ENCODE results near the gene PLEKHM3. TPM values are rescaled to one million over a fixed set of nuclear protein-coding genes. Genes with fewer than 3 reads are reported as not detected.

Gene PLEKHM3
- total and polyA plus RNA-seq, 2 experiments from 2014 or later = 3.9 to 8.8 TPM

- peak; percentile 44; the same call in 2 of the 3 replicates for ATAC-seq
Measured at GRCh38 chr2:207782238-207783030, 242.9 kb downstream of the PLEKHM3 start.

More at GRCh38 chr2:207782238-207783030, 242.9 kb downstream of the PLEKHM3 start:
- Mint-ChIP-seq H3K4me1 (peaks cover 2% of the 10 kb centered on the region; the same call in 2 of the 3 replicates), H3K36me3 (ENCODE audit: low read depth) (no peaks in the 10 kb centered on the region), H3K4me3 (no peak overlapping the region), H3K27me3 (ENCODE audit: insufficient read depth, low read depth, poor library complexity) (peaks cover 4% of the 10 kb centered on the region), H3K9me3 (no peaks in the 10 kb centered on the region), H3K27ac (no peak overlapping the region)
- Histone ChIP-seq H3K4me2 (no peak overlapping the region), H2AFZ (peak overlapping the region; percentile 74), H3K9me2 (ENCODE audit: insufficient read depth) (no peaks in the 10 kb centered on the region), H3K27ac (ENCODE audit: low read depth) (no peak overlapping the region), H3K4me3 (no peak overlapping the region), H3K4me1 (ENCODE audit: insufficient read depth) (0 out of 2 replicates have a peak, but pooled peaks cover 4% of the 10 kb centered on the region), H3K36me3 (ENCODE audit: insufficient read depth) (no peaks in the 10 kb centered on the region), H3K27me3 (ENCODE audit: insufficient read depth) (no peaks in the 10 kb centered on the region), H3K79me2 (replicated peaks; ENCODE audit: insufficient read depth) (no peaks in the 10 kb centered on the region), H3F3A (replicated peaks; ENCODE audit: low read depth) (no peaks in the 10 kb centered on the region), H4K20me1 (replicated peaks; ENCODE audit: insufficient read depth) (no peaks in the 10 kb centered on the region)
- TF ChIP-seq JUNB (IDR thresholded peaks at IDR 0.05; ENCODE audit: unreplicated experiment) = no peak
- TF ChIP-seq NANOG (IDR thresholded peaks at IDR 0.05; ENCODE audit: borderline replicate concordance) = no peak
- no peak for TF ChIP-seq ZNF331 (CRISPR knock-in tag; IDR thresholded peaks at IDR 0.05; ENCODE audit: low read depth)
- TF ChIP-seq ZNF114 (CRISPR knock-in tag; IDR thresholded peaks at IDR 0.05) = no peak
- TF ChIP-seq CREB1 (CRISPR knock-in tag; IDR thresholded peaks at IDR 0.05; ENCODE audit: low read depth) = no peak
- no peak for TF ChIP-seq EZH2phosphoT487 (IDR thresholded peaks at IDR 0.05; ENCODE audit: unreplicated experiment)
- TF ChIP-seq, protein P1, sequence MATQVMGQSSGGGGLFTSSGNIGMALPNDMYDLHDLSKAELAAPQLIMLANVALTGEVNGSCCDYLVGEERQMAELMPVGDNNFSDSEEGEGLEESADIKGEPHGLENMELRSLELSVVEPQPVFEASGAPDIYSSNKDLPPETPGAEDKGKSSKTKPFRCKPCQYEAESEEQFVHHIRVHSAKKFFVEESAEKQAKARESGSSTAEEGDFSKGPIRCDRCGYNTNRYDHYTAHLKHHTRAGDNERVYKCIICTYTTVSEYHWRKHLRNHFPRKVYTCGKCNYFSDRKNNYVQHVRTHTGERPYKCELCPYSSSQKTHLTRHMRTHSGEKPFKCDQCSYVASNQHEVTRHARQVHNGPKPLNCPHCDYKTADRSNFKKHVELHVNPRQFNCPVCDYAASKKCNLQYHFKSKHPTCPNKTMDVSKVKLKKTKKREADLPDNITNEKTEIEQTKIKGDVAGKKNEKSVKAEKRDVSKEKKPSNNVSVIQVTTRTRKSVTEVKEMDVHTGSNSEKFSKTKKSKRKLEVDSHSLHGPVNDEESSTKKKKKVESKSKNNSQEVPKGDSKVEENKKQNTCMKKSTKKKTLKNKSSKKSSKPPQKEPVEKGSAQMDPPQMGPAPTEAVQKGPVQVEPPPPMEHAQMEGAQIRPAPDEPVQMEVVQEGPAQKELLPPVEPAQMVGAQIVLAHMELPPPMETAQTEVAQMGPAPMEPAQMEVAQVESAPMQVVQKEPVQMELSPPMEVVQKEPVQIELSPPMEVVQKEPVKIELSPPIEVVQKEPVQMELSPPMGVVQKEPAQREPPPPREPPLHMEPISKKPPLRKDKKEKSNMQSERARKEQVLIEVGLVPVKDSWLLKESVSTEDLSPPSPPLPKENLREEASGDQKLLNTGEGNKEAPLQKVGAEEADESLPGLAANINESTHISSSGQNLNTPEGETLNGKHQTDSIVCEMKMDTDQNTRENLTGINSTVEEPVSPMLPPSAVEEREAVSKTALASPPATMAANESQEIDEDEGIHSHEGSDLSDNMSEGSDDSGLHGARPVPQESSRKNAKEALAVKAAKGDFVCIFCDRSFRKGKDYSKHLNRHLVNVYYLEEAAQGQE (IDR thresholded peaks at IDR 0.05; ENCODE audit: unreplicated experiment) = no peak
- TF ChIP-seq POLR2AphosphoS5 (IDR thresholded peaks at IDR 0.05; ENCODE audit: low read depth) = no peak
- TF ChIP-seq STAT1 (IDR thresholded peaks at IDR 0.05; ENCODE audit: unreplicated experiment) = no peak
- TF ChIP-seq ZNF462 (CRISPR knock-in tag; IDR thresholded peaks at IDR 0.05) = no peak
- TF ChIP-seq, protein P2, sequence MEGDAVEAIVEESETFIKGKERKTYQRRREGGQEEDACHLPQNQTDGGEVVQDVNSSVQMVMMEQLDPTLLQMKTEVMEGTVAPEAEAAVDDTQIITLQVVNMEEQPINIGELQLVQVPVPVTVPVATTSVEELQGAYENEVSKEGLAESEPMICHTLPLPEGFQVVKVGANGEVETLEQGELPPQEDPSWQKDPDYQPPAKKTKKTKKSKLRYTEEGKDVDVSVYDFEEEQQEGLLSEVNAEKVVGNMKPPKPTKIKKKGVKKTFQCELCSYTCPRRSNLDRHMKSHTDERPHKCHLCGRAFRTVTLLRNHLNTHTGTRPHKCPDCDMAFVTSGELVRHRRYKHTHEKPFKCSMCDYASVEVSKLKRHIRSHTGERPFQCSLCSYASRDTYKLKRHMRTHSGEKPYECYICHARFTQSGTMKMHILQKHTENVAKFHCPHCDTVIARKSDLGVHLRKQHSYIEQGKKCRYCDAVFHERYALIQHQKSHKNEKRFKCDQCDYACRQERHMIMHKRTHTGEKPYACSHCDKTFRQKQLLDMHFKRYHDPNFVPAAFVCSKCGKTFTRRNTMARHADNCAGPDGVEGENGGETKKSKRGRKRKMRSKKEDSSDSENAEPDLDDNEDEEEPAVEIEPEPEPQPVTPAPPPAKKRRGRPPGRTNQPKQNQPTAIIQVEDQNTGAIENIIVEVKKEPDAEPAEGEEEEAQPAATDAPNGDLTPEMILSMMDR (conservative IDR thresholded peaks at IDR 0.05; ENCODE audit: low read depth in 2 of 2) = no peak
- no peak for TF ChIP-seq EZH2 (IDR thresholded peaks at IDR 0.05; ENCODE audit: low read depth, unreplicated experiment)
- no peak for DNase-seq (ENCODE audit: low spot score)

All from GM23338 (cell line).